ENCODE data around the gene UNCX. TPM values are rescaled to one million over a fixed set of nuclear protein-coding genes. Genes with fewer than 3 reads are reported as not detected.

The UNCX gene
- total RNA-seq, 4 donors from 2014 or later = not detected

GRCh38 chr7:1220000-1220726 lies 12.5 kb upstream of the UNCX start:
- no peak for TF ChIP-seq CTCF (IDR thresholded peaks at IDR 0.05)
- ATAC-seq (ENCODE audit: low FRiP score) (no peak), DNase-seq (ENCODE audit: low spot score) (no peak)

GRCh38 chr7:1220977-1221745 lies 11.5 kb upstream of the UNCX start:
- ATAC-seq (ENCODE audit: low FRiP score) (no peak), DNase-seq (ENCODE audit: low spot score) (no peak)
- TF ChIP-seq CTCF (IDR thresholded peaks at IDR 0.05) = no peak

GRCh38 chr7:1223196-1223981 lies 9.3 kb upstream of the UNCX start:
- DNase-seq (ENCODE audit: low spot score) (no peak), ATAC-seq (ENCODE audit: low FRiP score) (no peak)
- TF ChIP-seq CTCF (IDR thresholded peaks at IDR 0.05) = no peak

GRCh38 chr7:1224086-1224716 lies 8.5 kb upstream of the UNCX start:
- TF ChIP-seq CTCF (IDR thresholded peaks at IDR 0.05) = no peak
- DNase-seq (ENCODE audit: low spot score) (no peak), ATAC-seq (ENCODE audit: low FRiP score) (no peak)

GRCh38 chr7:1225030-1225429 lies 7.6 kb upstream of the UNCX start:
- DNase-seq (ENCODE audit: low spot score) = no peak
- ATAC-seq (ENCODE audit: low FRiP score) = no peak
- TF ChIP-seq CTCF (IDR thresholded peaks at IDR 0.05) = no peak

- TF ChIP-seq CTCF (IDR thresholded peaks at IDR 0.05) = peak in 1 of 3 donors; percentile 42
- no peak for DNase-seq (ENCODE audit: low spot score)
- ATAC-seq (ENCODE audit: low FRiP score) = no peak
These were observed 7.1 kb upstream of the UNCX start for GRCh38 chr7:1225441-1226185.

All from omental fat pad (tissue), 4 donors.